HG03432 (cell line): ENCODE data around the gene RPN1.

ENCODE experiments used
- ATAC-seq: cut with Tn5 transposase; IDR thresholded peaks from one replicate; pipeline ENCODE4 v1.9.1; 2021; ENCODE audit warnings: mild to moderate bottlenecking, moderate library complexity; ENCODE audit not compliant: unreplicated experiment

Gene RPN1

GRCh38 chr3:128585189-128585588 lies 65.4 kb downstream of the RPN1 start:
- no peak for ATAC-seq

GRCh38 chr3:128584412-128585020 lies 66.1 kb downstream of the RPN1 start:
- peak; percentile 48 for ATAC-seq

DNA sequence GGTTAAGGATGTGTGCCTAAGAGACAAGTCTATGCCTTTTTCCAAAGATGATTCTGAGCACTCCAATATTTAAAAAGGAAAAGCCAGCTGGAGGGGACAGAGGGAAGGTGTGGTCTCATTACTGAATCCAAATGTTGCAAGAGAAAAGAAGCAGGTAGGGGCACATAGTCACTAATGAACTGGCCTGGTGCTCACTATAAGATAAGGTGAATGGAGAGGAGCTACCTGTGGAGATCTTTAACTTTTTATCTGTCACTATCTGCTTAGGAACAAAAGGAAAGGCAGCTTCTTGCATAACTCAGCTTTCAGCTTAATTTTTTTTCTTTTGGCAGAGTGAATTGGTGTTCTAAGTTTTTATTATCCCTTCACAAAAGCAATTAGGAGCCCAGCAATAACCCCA lies 69.1 kb downstream of the RPN1 start:
- no peak for ATAC-seq

GRCh38 chr3:128579927-128580326 lies 70.7 kb downstream of the RPN1 start:
- ATAC-seq = no peak

DNA sequence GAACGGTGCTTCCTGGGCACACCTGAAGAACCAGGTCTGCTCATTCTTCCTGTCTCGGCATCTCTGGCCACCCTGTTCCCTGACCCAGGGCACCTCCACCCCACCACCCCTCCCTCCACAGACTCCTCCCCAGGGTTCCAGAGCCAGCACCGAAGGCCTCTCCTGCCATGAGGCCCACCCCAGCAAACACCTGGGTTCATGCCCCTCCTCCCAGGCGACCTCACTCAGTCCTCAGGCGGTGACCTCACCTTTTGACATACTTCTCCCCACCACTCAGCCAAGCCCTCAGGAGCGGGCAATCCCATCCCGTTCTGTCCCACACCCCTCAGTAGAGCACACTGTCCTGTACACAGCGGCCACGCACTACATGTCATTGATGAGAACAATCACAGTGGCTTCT lies 72.3 kb downstream of the RPN1 start:
- no peak for ATAC-seq

DNA sequence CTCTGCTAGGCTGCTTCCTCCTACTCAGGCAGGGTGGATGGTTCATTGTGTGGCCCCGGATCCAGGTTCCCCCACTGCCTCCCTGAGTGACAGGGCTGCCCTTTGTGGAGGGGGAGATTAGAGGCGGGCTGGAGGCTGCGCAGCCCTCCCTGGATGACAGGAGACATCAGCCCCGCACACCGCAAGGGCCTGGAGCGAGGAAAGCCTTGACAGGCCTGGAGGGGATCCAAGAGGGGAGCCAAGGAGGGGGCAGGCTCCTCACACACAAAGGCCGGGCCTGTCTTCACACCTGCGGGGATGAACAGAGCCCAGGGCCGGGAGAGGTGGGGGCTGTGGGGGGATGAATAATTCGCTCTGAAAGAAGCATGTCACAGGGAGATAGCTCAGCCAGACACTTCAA lies 72.9 kb downstream of the RPN1 start:
- ATAC-seq = no peak

- ATAC-seq = no peak
Measured at GRCh38 chr3:128576290-128576689, 74.3 kb downstream of the RPN1 start.

- ATAC-seq = no peak
Measured at GRCh38 chr3:128575777-128576176, 74.8 kb downstream of the RPN1 start.

DNA sequence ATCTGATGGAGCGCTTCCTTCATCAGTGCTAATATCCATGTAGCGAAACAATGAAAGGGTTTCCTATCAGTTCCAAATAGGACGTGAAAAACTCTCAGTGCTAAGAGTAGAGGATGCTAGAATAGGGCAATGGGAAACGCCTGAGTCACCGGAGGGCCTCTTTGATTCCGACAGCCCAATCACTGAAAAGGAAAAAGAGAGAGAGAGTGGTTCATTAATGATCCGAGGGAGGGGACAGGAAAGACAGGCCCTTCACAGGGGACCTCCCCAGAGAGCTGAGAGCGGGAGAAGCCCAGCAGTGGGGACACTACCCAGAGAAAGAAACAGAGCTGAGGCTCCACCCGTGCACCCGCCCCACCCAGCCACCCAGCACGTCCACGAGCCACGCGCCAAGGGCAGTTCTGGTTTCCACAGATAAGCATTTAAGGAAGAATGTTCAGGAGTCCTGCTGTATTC lies 76.9 kb downstream of the RPN1 start:
- no peak for ATAC-seq

GRCh38 chr3:128573160-128573559 lies 77.5 kb downstream of the RPN1 start:
- ATAC-seq = no peak

DNA sequence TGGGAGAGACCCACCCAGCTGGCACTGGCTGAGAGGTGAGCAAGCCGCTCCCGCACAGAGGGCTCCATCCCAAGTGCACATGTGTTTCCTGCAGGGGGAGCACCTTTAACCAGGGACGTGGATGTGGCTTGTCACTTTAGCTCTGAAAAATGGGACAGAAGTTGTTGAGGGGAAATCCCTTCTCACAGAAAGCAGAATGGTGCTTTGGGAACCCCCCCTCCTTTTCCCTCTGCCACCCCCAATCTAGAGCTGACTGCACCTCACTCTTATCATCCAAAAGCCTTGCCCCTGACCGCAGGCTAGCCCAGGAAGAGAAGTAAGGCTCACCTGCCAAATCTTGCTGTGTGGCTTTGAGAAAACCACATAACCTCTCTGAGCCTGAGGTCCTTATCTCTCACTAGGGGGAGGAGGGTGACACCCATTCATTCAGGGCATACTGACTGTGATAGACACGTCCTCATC lies 77.9 kb downstream of the RPN1 start:
- no peak for ATAC-seq

- ATAC-seq = no peak
Measured at GRCh38 chr3:128572013-128572412, 78.6 kb downstream of the RPN1 start.
